HepG2 (cell line): Measurements from ENCODE around the gene RNPEPL1. TPM values are rescaled to one million over a fixed set of nuclear protein-coding genes. Genes with fewer than 3 reads are reported as not detected.

Source experiments
- ATF4 ChIP-seq, 2 experiments: fragments of 450-650 bp in 1 of 2; sonication (generic) in 1 of 2; formaldehyde crosslinking; IDR thresholded peaks; 2 replicates each; pipeline versions ENCODE4 v1.5.0 to v1.8.0; 2020 to 2022; ENCODE audit warnings: mild to moderate bottlenecking in 1 of 2, missing genetic modification reagents in 1 of 2
- BCL6 ChIP-seq: IDR thresholded peaks from 2 replicates; pipeline ENCODE4 v1.6.1; 2016; ENCODE audit warnings: missing genetic modification reagents, missing compliant biosample characterization
- FUBP1 ChIP-seq: sonication (generic); formaldehyde crosslinking; IDR thresholded peaks from 2 replicates; pipeline ENCODE4 v1.5.1; 2020; ENCODE audit warnings: missing genetic modification reagents, mild to moderate bottlenecking, borderline replicate concordance
- GATAD1 ChIP-seq: IDR thresholded peaks from 2 replicates; pipeline ENCODE4 v1.6.1; 2016; ENCODE audit warnings: missing genetic modification reagents, missing compliant biosample characterization
- IKZF1 ChIP-seq: fragments of 450-650 bp; IDR thresholded peaks from 2 replicates; pipeline ENCODE4 v1.7.1; 2016
- JUN ChIP-seq: sonication (generic); formaldehyde crosslinking; IDR thresholded peaks from 2 replicates; pipeline ENCODE4 v1.4.0; 2020; ENCODE audit warnings: mild to moderate bottlenecking, missing genetic modification reagents
- RELA ChIP-seq: sonication (generic); formaldehyde crosslinking; IDR thresholded peaks from 2 replicates; pipeline ENCODE4 v1.4.0; 2020; ENCODE audit warnings: missing genetic modification reagents
- SNRNP70 ChIP-seq: fragments of 200-400 bp; formaldehyde crosslinking; IDR thresholded peaks from 2 replicates; pipeline ENCODE4 v1.6.1; 2017; ENCODE audit warnings: mild to moderate bottlenecking, low read depth, low read length, moderate library complexity
- TBX3 ChIP-seq: fragments of 450-650 bp; IDR thresholded peaks from 2 replicates; pipeline ENCODE4 v1.6.1; 2017; ENCODE audit warnings: antibody characterized with exemption, mild to moderate bottlenecking, inconsistent platforms, borderline replicate concordance
- XRCC5 ChIP-seq: fragments of 200-400 bp; formaldehyde crosslinking; optimal IDR thresholded peaks from 2 replicates; pipeline ENCODE3; 2017; ENCODE audit warnings: mild to moderate bottlenecking, low read length
- ZFP1 ChIP-seq: IDR thresholded peaks from 2 replicates; pipeline ENCODE4 v1.6.1; 2016
- ZNF160 ChIP-seq: sonication (generic); formaldehyde crosslinking; IDR thresholded peaks from 2 replicates; pipeline ENCODE4 v1.8.0; 2022; ENCODE audit warnings: mild to moderate bottlenecking, inconsistent platforms, missing genetic modification reagents
- ZNF205 ChIP-seq: IDR thresholded peaks from 2 replicates; pipeline ENCODE4 v1.6.1; 2018; ENCODE audit warnings: missing biosample characterization, missing genetic modification reagents
- ZNF333 ChIP-seq: sonication (generic); formaldehyde crosslinking; IDR thresholded peaks from 2 replicates; pipeline ENCODE4 v1.4.0; 2020; ENCODE audit warnings: mild to moderate bottlenecking, missing genetic modification reagents, borderline replicate concordance
- ZNF512B ChIP-seq: sonication (generic); formaldehyde crosslinking; IDR thresholded peaks from 2 replicates; pipeline ENCODE4 v1.5.1; 2020; ENCODE audit warnings: missing genetic modification reagents, mild to moderate bottlenecking, borderline replicate concordance
- ZNF703 ChIP-seq: sonication (generic); formaldehyde crosslinking; IDR thresholded peaks from 2 replicates; pipeline ENCODE4 v1.5.1; 2020; ENCODE audit warnings: missing genetic modification reagents, mild to moderate bottlenecking, moderate library complexity, borderline replicate concordance
- ZNF792 ChIP-seq: IDR thresholded peaks from 2 replicates; pipeline ENCODE4 v1.6.1; 2016
- polyA plus RNA-seq, 8 experiments: library from polyadenylated mRNA; depleted of rRNA in 3 of 8; stranded (reverse) in 7 of 8; unstranded in 1 of 8; fragments of >200 nt; fragmentation: Illumina TruSeq in 4 of 8; extraction: Trizol in 4 of 8; gene quantifications; 2 replicates each; pipeline versions ENCODE4 v1.2.1 to v1.2.3, GENCODE V29; 2011 to 2016; ENCODE audit warnings: low read depth in 4 of 8, missing spikeins in 1 of 8, mixed read lengths in 1 of 8; ENCODE audit not compliant: insufficient read depth in 1 of 8
- total RNA-seq, 5 experiments: library from RNA; depleted of rRNA; stranded (reverse); fragments of >200 nt; fragmentation: Illumina TruSeq; extraction: Trizol; gene quantifications; 2 replicates each; pipeline ENCODE4 v1.2.3, GENCODE V29; 2016; ENCODE audit warnings: low read depth in 1 of 5
- TF ChIP-seq, protein P1 (sequence below): sonication (generic); formaldehyde crosslinking; IDR thresholded peaks from 2 replicates; pipeline ENCODE4 v1.4.0; 2020; ENCODE audit warnings: mild to moderate bottlenecking, missing genetic modification reagents
- TF ChIP-seq, protein P2 (sequence below): sonication (generic); formaldehyde crosslinking; IDR thresholded peaks from 2 replicates; pipeline ENCODE4 v1.8.1; 2023; ENCODE audit warnings: missing genetic modification reagents, inconsistent platforms, borderline replicate concordance
- TF ChIP-seq, protein P3 (sequence below): sonication (generic); formaldehyde crosslinking; conservative IDR thresholded peaks from 2 replicates; pipeline ENCODE4 v1.4.0; 2020; ENCODE audit warnings: missing genetic modification reagents
- TF ChIP-seq, protein P4 (sequence below): sonication (generic); formaldehyde crosslinking; IDR thresholded peaks from 2 replicates; pipeline ENCODE4 v1.4.0; 2020; ENCODE audit warnings: missing genetic modification reagents, low read depth, mild to moderate bottlenecking, borderline replicate concordance

The RNPEPL1 gene
- total and polyA plus RNA-seq, 2 of the 13 experiments (the other 11 are each of a cell fraction or from before 2014, with no cell fraction given), result 13.0 to 18.0 TPM

DNA sequence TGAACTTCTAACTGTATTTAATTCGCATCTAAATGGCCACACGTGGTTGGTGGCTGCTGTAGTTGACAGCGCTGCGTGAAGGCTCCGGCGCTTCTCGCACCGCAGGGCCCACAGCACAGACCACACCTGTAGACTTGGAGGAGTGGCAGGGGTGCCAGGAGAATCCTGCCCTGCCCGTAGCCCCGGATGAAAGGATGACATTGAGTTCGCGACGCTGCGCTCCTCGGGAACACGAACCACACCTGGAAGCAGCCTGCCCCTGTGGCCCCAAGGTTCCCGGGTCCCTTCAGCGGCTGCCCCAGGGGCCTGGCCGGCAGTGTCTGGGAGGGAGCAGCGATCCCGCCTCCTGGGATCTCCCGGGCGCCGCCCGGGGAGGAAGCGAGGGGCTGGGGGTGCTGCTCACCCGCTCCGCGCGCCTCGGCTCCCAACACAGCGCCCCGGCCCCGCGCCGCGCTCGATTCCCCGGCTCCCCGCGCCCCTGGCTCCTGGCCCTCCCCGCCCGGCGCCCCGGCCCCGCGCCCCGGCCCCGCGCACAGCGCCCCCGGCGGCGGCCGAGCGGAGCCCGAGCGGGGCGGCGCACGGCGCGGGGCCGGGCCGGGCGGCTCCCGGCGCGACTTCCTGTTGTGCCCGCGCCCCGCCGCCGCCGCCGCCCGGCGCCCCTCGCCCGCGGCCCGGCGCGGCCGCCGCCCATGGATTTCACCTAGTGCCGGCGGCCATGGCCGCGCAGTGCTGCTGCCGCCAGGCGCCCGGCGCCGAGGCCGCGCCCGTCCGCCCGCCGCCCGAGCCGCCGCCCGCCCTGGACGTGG, at the start of gene RNPEPL1 (continued):
- TF ChIP-seq XRCC5, result no peak
- no peak for TF ChIP-seq ZNF205
- TF ChIP-seq, protein P1, sequence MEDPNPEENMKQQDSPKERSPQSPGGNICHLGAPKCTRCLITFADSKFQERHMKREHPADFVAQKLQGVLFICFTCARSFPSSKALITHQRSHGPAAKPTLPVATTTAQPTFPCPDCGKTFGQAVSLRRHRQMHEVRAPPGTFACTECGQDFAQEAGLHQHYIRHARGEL (CRISPR knock-in tag), result no peak
- peak; percentile 45; the same call in 1 of the 2 replicates for TF ChIP-seq ZNF333
- TF ChIP-seq, protein P2, sequence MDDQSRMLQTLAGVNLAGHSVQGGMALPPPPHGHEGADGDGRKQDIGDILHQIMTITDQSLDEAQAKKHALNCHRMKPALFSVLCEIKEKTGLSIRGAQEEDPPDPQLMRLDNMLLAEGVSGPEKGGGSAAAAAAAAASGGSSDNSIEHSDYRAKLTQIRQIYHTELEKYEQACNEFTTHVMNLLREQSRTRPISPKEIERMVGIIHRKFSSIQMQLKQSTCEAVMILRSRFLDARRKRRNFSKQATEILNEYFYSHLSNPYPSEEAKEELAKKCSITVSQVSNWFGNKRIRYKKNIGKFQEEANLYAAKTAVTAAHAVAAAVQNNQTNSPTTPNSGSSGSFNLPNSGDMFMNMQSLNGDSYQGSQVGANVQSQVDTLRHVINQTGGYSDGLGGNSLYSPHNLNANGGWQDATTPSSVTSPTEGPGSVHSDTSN (CRISPR knock-in tag), result no peak
- TF ChIP-seq BCL6 (CRISPR knock-in tag), result no peak
- no peak for TF ChIP-seq FUBP1
- TF ChIP-seq JUN (CRISPR knock-in tag), result no peak
- TF ChIP-seq, protein P3, sequence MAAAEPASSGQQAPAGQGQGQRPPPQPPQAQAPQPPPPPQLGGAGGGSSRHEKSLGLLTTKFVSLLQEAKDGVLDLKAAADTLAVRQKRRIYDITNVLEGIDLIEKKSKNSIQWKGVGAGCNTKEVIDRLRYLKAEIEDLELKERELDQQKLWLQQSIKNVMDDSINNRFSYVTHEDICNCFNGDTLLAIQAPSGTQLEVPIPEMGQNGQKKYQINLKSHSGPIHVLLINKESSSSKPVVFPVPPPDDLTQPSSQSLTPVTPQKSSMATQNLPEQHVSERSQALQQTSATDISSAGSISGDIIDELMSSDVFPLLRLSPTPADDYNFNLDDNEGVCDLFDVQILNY (CRISPR knock-in tag), result no peak
- TF ChIP-seq ZNF792, result no peak
- no peak for TF ChIP-seq SNRNP70
- TF ChIP-seq, protein P4, sequence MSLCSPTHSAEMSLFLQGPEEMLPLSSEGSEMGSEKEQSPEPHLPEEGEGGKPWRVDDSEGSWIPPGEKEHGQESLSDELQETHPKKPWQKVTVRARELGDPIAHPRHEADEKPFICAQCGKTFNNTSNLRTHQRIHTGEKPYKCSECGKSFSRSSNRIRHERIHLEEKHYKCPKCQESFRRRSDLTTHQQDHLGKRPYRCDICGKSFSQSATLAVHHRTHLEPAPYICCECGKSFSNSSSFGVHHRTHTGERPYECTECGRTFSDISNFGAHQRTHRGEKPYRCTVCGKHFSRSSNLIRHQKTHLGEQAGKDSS (CRISPR knock-in tag), result no peak
- TF ChIP-seq TBX3, result no peak
- no peak for TF ChIP-seq ZNF160 (CRISPR knock-in tag)
- TF ChIP-seq GATAD1 (CRISPR knock-in tag), result peak; percentile 45; the same call in 1 of the 2 replicates
- no peak; the same call in 1 of the 2 replicates for TF ChIP-seq ZNF512B (CRISPR knock-in tag)
- no peak for TF ChIP-seq ZNF703 (CRISPR knock-in tag)
- TF ChIP-seq IKZF1, result no peak
- no peak for TF ChIP-seq RELA (CRISPR knock-in tag)
- no peak for TF ChIP-seq ZFP1 (CRISPR knock-in tag)
- no peak for TF ChIP-seq ATF4 (CRISPR knock-in tag; IDR thresholded peaks at IDR 0.05)
